Measurements from ENCODE around the gene LRRC26. TPM values are rescaled to one million over a fixed set of nuclear protein-coding genes. Genes with fewer than 3 reads are reported as not detected.

Gene LRRC26
- total and polyA plus RNA-seq, 2 donors (not counting 3 experiments of a cell fraction or from before 2014, with no cell fraction given) = 0.08 TPM; not detected in 1

GRCh38 chr9:137128158-137128861 is 41.5 kb downstream of the LRRC26 start:
- dilution Hi-C loops (cut with MboI; ENCODE audit: extremely low pct_ligation_motif_present, low sequenced_read_pairs) (no loop called here), intact Hi-C loops (cut with micrococcal nuclease) (no loop called here)
- BruUV-seq (replicated peaks) = no TSS peak
- Histone ChIP-seq H3K27me3 (ENCODE audit: control insufficient read depth in 2 of 2, insufficient read depth in 2 of 2, low read length in 2 of 2) (no peaks in the 10 kb centered on the region), H4K20me1 (replicated peaks; ENCODE audit: control insufficient read depth, extremely low read depth, insufficient read depth, low read length) (no peaks in the 10 kb centered on the region), H3K4me1 (ENCODE audit: control insufficient read depth, extremely low read depth, insufficient read depth, low read length) (peaks cover 26% of the 10 kb centered on the region), H3K9me3 (replicated peaks; ENCODE audit: control insufficient read depth, insufficient read depth, low read length) (no peaks in the 10 kb centered on the region), H2AFZ (ENCODE audit: low read depth, low read length) (no peak overlapping the region), H3K36me3 (ENCODE audit: control insufficient read depth in 2 of 2, extremely low read depth in 1 of 2, insufficient read depth in 2 of 2, low read length in 2 of 2) (no peaks in the 10 kb centered on the region), H3K4me2 (ENCODE audit: insufficient read depth, low read length) (peak overlapping the region; percentile 68), H3K9ac (replicated peaks; ENCODE audit: extremely low read depth, insufficient read depth, low read length) (no peak overlapping the region), H3K79me2 (ENCODE audit: control insufficient read depth, insufficient read depth, low read length) (peaks cover 20% of the 10 kb centered on the region), H3K9me1 (replicated peaks; ENCODE audit: control insufficient read depth, extremely low read depth, insufficient read depth, low read length) (no peaks in the 10 kb centered on the region), H3K4me3 (replicated peaks in 1 of 3; ENCODE audit: insufficient read depth in 1 of 3, low read depth in 1 of 3, low read length in 3 of 3) (peak overlapping the region in 2 of 3 experiments; percentile 51 to 63), H3K27ac (ENCODE audit: insufficient read depth, low read depth, low read length) (peak overlapping the region; percentile 16)
- TF ChIP-seq POLR2AphosphoS5 (IDR thresholded peaks at IDR 0.05; ENCODE audit: insufficient read depth, low read depth, low read length) (no peak), POLR2A (IDR thresholded peaks at IDR 0.05; ENCODE audit: low read depth, low read length) (no peak), JUN (IDR thresholded peaks at IDR 0.05; ENCODE audit: borderline replicate concordance, insufficient read depth, insufficient read length, low read depth) (no peak), FOS (IDR thresholded peaks at IDR 0.05; ENCODE audit: borderline replicate concordance, insufficient read depth, low read length) (no peak), EZH2 (IDR thresholded peaks at IDR 0.05; ENCODE audit: borderline replicate concordance, low read depth, low read length, severe bottlenecking) (no peak), GATA2 (IDR thresholded peaks at IDR 0.05; ENCODE audit: insufficient read depth, insufficient read length, low read depth, low read length) (no peak)
- TF ChIP-seq, protein P1, sequence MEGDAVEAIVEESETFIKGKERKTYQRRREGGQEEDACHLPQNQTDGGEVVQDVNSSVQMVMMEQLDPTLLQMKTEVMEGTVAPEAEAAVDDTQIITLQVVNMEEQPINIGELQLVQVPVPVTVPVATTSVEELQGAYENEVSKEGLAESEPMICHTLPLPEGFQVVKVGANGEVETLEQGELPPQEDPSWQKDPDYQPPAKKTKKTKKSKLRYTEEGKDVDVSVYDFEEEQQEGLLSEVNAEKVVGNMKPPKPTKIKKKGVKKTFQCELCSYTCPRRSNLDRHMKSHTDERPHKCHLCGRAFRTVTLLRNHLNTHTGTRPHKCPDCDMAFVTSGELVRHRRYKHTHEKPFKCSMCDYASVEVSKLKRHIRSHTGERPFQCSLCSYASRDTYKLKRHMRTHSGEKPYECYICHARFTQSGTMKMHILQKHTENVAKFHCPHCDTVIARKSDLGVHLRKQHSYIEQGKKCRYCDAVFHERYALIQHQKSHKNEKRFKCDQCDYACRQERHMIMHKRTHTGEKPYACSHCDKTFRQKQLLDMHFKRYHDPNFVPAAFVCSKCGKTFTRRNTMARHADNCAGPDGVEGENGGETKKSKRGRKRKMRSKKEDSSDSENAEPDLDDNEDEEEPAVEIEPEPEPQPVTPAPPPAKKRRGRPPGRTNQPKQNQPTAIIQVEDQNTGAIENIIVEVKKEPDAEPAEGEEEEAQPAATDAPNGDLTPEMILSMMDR (IDR thresholded peaks at IDR 0.05; ENCODE audit: extremely low read depth in 1 of 2, insufficient read depth in 1 of 2, low read depth in 1 of 2, low read length in 2 of 2) = no peak
- TF ChIP-seq, protein P2, sequence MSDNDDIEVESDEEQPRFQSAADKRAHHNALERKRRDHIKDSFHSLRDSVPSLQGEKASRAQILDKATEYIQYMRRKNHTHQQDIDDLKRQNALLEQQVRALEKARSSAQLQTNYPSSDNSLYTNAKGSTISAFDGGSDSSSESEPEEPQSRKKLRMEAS (IDR thresholded peaks at IDR 0.05; ENCODE audit: insufficient read depth, insufficient read length) = no peak
- no peak for DNase-seq (ENCODE audit: low read depth, low spot score)
- ChIA-PET POLR2A (no interaction called here), CTCF (interaction anchor here (0.5 to 3.3 kb wide), 5 partner anchors 10 to 108 kb away, joined by 3 to 17 read pairs (median 4); no protein-coding TSS in a partner anchor)
- FAIRE-seq = peak; percentile 18

All from endothelial cell of umbilical vein (primary cell).